Measurements from ENCODE around the gene RBKS. TPM values are rescaled to one million over a fixed set of nuclear protein-coding genes. Genes with fewer than 3 reads are reported as not detected.
A peak's percentile ranks its signal among the peaks of the same experiment; 100 is the strongest.
"Not testable (repeated sequence)": the region's sequence is repeated elsewhere in the genome, so short reads cannot be mapped to it uniquely, and the experiment has no call there.

The RBKS gene
- total and polyA plus RNA-seq, 10 donors, result 1.00 to 5.1 (median 2.6) TPM

DNA sequence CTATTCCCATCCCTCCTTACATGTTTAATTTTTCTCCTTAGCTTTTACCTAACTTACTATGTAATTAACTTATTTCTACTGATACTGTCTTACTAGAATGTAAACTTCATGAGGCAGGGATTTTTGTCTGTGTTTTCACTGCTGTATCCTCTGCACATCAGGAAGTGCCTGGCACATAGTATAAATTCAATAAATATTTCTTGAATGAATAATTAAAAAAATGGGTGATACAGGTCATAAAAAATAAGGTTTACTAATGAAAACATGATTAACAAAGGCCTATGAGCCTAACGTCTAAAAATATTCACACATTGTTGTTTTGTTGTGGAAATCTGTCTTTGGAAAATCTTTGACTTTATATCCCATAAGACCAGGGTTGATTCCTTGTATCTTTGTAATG, 4.5 kb downstream of the RBKS start:
- Histone ChIP-seq H3K27me3 (replicated peaks in 1 of 7) (no peaks in the 10 kb centered on the region), H3K9me3 (peaks cover 0 to 12% (median 2%) of the 10 kb centered on the region in 8 donors), H3K27ac (no peak overlapping the region), H3K4me3 (no peak overlapping the region), H3K4me1 (peaks cover 0 to 25% (median 18%) of the 10 kb centered on the region in 6 donors), H3K36me3 (no peaks in the 10 kb centered on the region)
- WGBS, 5 donors, result 75 to 91% (median 88%) methylated on average over 1 of the region's 1 CpG
- no peak for DNase-seq
- TF ChIP-seq POLR2A (IDR thresholded peaks at IDR 0.05) (no peak), POLR2AphosphoS5 (IDR thresholded peaks at IDR 0.05) (no peak)
- TF ChIP-seq, protein P1, sequence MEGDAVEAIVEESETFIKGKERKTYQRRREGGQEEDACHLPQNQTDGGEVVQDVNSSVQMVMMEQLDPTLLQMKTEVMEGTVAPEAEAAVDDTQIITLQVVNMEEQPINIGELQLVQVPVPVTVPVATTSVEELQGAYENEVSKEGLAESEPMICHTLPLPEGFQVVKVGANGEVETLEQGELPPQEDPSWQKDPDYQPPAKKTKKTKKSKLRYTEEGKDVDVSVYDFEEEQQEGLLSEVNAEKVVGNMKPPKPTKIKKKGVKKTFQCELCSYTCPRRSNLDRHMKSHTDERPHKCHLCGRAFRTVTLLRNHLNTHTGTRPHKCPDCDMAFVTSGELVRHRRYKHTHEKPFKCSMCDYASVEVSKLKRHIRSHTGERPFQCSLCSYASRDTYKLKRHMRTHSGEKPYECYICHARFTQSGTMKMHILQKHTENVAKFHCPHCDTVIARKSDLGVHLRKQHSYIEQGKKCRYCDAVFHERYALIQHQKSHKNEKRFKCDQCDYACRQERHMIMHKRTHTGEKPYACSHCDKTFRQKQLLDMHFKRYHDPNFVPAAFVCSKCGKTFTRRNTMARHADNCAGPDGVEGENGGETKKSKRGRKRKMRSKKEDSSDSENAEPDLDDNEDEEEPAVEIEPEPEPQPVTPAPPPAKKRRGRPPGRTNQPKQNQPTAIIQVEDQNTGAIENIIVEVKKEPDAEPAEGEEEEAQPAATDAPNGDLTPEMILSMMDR (IDR thresholded peaks at IDR 0.05 in 8 of 11, conservative IDR thresholded peaks at IDR 0.05 in 3 of 11), result no peak
- intact Hi-C loops (cut with DNase I; ENCODE audit: low total_unique reads), result no loop called here

DNA sequence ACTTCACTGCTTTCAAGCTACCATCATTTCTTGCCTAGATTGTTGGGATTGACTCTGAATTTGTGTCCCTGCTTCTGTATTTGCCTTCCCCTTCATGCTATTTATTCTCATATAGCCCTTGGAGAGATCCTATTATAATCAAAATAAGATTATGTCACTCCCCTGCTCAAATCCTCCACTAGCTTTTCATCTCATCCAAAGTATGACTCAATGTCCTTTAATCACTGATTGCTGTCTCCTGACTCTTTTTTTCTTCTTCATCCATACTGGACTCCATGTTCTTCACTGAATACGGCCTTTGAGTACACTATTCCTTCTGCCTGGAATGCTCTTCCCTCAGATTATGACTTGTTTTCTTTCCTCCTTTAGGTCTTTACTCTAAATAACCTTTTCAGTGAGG, 5.0 kb downstream of the RBKS start:
- intact Hi-C loops (cut with DNase I; ENCODE audit: low total_unique reads), result no loop called here
- DNase-seq, result no peak
- Histone ChIP-seq H3K36me3 (no peaks in the 10 kb centered on the region), H3K27ac (no peak overlapping the region), H3K4me1 (peaks cover 0 to 25% (median 18%) of the 10 kb centered on the region in 6 donors), H3K9me3 (peaks cover 0 to 12% (median 2%) of the 10 kb centered on the region in 8 donors), H3K27me3 (replicated peaks in 1 of 7) (no peaks in the 10 kb centered on the region), H3K4me3 (no peak overlapping the region)
- 84 to 97% (median 96%) methylated on average over 1 of the region's 1 CpG for WGBS, 5 donors
- TF ChIP-seq POLR2A (IDR thresholded peaks at IDR 0.05) (no peak), POLR2AphosphoS5 (IDR thresholded peaks at IDR 0.05) (no peak)

DNA sequence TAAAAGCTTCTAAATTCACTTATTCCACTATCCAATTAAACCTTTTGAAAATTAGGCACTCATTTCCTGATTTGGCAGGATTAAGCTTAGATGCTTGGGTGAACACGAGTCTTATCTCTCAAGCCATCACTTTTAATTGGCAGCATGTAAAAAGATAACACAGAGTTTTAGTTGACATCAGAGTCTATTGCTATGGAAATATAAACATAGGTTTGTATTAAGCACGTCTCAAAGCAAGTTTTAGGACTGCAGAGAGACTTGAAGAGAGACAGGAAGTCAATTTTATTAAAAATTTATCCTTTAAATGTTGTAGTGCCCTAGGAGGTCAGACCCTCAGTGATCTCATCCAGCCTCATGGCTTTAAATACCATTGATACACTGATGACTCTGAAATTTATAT, 5.6 kb downstream of the RBKS start:
- Histone ChIP-seq H3K27ac (peak overlapping the region in 1 of 8 donors; percentile 9), H3K27me3 (replicated peaks in 1 of 7) (no peaks in the 10 kb centered on the region), H3K36me3 (no peaks in the 10 kb centered on the region), H3K4me3 (no peak overlapping the region), H3K4me1 (peaks cover 0 to 21% (median 15%) of the 10 kb centered on the region in 6 donors), H3K9me3 (peaks cover 0 to 12% (median 2%) of the 10 kb centered on the region in 8 donors)
- 15 to 31% (median 21%) methylated on average over 2 of the region's 2 CpGs for WGBS, 5 donors
- TF ChIP-seq POLR2A (IDR thresholded peaks at IDR 0.05) (no peak), POLR2AphosphoS5 (IDR thresholded peaks at IDR 0.05) (no peak)
- TF ChIP-seq, protein P1 (IDR thresholded peaks at IDR 0.05 in 8 of 11, conservative IDR thresholded peaks at IDR 0.05 in 3 of 11), result no peak
- DNase-seq, result no peak
- intact Hi-C loops (cut with DNase I; ENCODE audit: low total_unique reads), result no loop called here

DNA sequence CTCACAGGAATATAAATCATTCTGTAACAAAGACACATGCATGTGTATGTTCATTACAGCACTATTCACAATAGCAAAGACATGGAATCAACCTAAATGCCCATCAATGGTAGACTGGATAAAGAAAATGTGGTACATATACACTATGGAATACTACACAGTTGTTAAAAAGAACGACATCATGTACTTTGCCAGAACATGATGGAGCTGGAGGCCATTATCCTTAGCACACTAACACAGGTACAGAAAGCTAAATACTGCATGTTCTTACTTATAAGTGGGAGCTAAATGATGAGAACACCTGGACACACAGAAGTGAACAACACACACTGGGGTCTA, 7.6 kb downstream of the RBKS start:
- intact Hi-C loops (cut with DNase I; ENCODE audit: low total_unique reads), result not testable (repeated sequence)

DNA sequence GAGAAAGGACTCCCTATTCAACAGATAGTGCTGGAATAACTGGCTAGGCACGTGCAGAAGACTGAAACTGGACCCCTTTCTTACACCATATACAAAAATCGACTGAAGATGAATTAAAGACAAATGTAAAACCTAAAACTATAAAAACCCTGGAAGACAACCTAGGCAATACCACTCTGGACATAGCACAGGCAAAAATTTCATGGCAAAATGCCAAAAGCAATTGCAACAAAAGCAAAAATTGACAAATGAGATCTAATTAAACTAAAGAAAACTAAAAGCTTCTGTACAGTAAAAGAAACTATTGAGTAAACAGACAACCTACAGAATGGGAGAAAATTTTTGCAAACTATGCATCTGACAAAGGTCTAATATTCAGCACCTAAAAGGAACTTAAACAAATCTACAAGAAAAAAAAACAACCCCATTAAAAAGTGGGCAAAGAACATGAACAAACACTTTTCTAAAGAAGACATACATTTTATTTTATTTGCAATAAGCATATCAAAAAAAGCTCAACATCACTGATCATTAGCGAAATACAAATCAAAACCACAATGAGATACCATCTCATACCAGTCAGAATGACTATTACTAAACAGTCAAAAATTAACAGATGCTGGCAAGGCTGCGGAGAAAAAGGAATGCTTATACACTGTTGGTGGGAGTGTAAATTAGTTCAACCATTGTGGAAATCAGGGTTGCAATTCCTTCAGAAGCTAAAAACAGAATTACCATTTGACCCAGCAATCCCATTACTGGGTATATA, 8.2 kb downstream of the RBKS start:
- H3K4me3 ChIP-seq; H3K27ac ChIP-seq; DNase-seq; H3K36me3 ChIP-seq; H3K4me1 ChIP-seq; intact Hi-C loops (cut with DNase I; ENCODE audit: low total_unique reads); H3K27me3 ChIP-seq (replicated peaks in 1 of 7): not testable (repeated sequence)
- 85 to 91% (median 90%) methylated on average over 4 of the region's 4 CpGs for WGBS, 5 donors
- H3K9me3 ChIP-seq, result peaks cover 0 to 12% (median 2%) of the 10 kb centered on the region in 8 donors

More for the DNA sequence above, 7.6 kb downstream of the RBKS start:
- H3K4me1 ChIP-seq; DNase-seq; H3K36me3 ChIP-seq; H3K27ac ChIP-seq; H3K27me3 ChIP-seq (replicated peaks in 1 of 7); H3K4me3 ChIP-seq: not testable (repeated sequence)
- peaks cover 0 to 12% (median 2%) of the 10 kb centered on the region in 8 donors for H3K9me3 ChIP-seq
- WGBS, 5 donors, result 90 to 93% (median 90%) methylated on average over 1 of the region's 1 CpG

All from spleen (tissue), 11 donors.